ENCODE data around the gene MICA.

DNA sequence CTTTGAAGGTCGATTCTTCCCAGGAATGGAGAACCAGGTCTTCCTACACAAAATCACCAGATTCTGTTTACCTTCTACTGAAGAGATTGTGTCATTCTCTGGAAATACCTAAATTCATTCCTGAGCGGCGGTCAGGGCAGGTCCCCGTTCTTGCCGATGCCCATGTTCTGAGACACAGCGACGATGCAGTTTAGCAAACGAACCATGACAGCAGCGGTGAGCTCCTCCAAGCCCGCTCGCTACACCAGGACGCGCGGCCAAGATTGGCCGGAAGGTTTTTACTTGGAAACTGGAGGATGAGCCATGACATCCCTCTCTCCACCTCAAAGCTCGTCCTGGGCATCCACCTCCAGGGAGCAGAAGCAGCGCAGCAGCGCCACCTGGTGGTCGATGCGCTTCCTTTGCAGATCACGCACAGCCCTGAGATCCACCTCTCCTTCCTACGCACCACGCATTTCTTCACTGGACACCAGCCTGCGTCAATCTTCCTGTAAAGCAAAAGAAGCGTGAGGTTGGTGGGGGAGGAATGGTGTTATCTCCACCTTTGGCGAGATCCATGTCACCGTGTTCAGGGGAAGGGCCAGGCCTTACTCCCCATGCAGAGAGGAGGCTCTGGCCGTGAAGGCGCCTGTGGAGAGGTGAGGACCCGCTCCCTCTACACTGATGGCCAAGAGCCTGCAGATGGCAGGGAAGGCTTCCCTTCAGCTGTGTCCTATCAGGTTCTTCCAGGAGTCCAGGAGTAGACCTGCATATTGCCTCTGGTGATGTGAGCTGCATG is 36.5 kb upstream of the MICA start:
- TF ChIP-seq EZH2phosphoT487 (IDR thresholded peaks at IDR 0.05; ENCODE audit: insufficient read depth, low read depth) (no peak), EZH2 (IDR thresholded peaks at IDR 0.05; ENCODE audit: insufficient read depth, poor library complexity, severe bottlenecking) (no peak)
